ENCODE data around the gene EDIL3. TPM values are rescaled to one million over a fixed set of nuclear protein-coding genes. Genes with fewer than 3 reads are reported as not detected.

EDIL3 gene
- total RNA-seq, 4 donors from 2014 or later, result 5.6 to 38.9 (median 25.6) TPM

GRCh38 chr5:84130006-84130580, 254.6 kb downstream of the EDIL3 start:
- no peak for TF ChIP-seq POLR2A (IDR thresholded peaks at IDR 0.05)
- no peak for TF ChIP-seq EP300 (IDR thresholded peaks at IDR 0.05; ENCODE audit: low read depth)
- Histone ChIP-seq H3K4me1 (peaks cover 0 to 21% (median 5%) of the 10 kb centered on the region in 4 donors), H3K4me3 (no peak overlapping the region), H3K36me3 (no peaks in the 10 kb centered on the region), H3K9me3 (no peaks in the 10 kb centered on the region), H3K27ac (no peak overlapping the region), H3K27me3 (no peaks in the 10 kb centered on the region)
- in situ Hi-C loops (cut with MboI; ENCODE audit: low pct_ligation_motif_present in 1 of 4, low pct_unique_long_range_greater_than_20kb in 1 of 4, low sequenced_read_pairs in 3 of 4) (no loop called here), intact Hi-C loops (cut with DNase I; ENCODE audit: low total_unique reads) (no loop called here)
- DNase-seq, result no peak
- 48 to 57% methylated on average over 3 of the region's 3 CpGs for WGBS, 2 donors (ENCODE audit: low coverage in 1 of 2)

- no peaks in the 10 kb centered on the region for H3K27me3 ChIP-seq
- WGBS, 2 donors (ENCODE audit: low coverage in 1 of 2), result 79 to 83% methylated on average over 3 of the region's 3 CpGs
- no peaks in the 10 kb centered on the region for H3K9me3 ChIP-seq
- no peak for DNase-seq
- H3K4me1 ChIP-seq, result peaks cover 0 to 6% (median 2%) of the 10 kb centered on the region in 4 donors
- no peak overlapping the region for H3K4me3 ChIP-seq
- in situ Hi-C loops (cut with MboI; ENCODE audit: low pct_ligation_motif_present in 1 of 4, low pct_unique_long_range_greater_than_20kb in 1 of 4, low sequenced_read_pairs in 3 of 4) (no loop called here), intact Hi-C loops (cut with DNase I; ENCODE audit: low total_unique reads) (no loop called here)
- H3K27ac ChIP-seq, result no peak overlapping the region
- TF ChIP-seq POLR2A (IDR thresholded peaks at IDR 0.05), result no peak
- no peak for TF ChIP-seq EP300 (IDR thresholded peaks at IDR 0.05; ENCODE audit: low read depth)
- TF ChIP-seq POLR2AphosphoS5 (IDR thresholded peaks at IDR 0.05), result no peak
- no peak for TF ChIP-seq CTCF (IDR thresholded peaks at IDR 0.05)
- no peaks in the 10 kb centered on the region for H3K36me3 ChIP-seq
Observed at GRCh38 chr5:84125216-84125615, 259.5 kb downstream of the EDIL3 start.

DNA sequence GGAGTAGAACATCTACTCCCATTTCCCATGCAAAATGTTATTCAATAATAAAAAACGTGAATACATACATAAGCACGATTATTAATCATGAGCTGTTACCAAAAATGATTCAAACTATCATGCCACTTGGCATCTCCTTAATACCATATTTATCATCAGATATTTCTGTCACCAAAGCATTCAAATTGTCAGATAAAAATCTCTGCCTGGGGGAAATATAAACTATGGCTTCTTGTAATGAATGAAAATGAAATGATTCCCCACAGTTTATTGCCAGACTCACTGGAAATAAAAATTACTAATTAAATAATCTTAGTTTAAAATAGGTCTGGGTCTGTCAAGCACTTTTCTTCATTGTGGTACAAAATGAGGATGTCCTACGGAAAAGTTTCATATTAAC, 265.4 kb downstream of the EDIL3 start:
- Histone ChIP-seq H3K4me1 (no peaks in the 10 kb centered on the region), H3K27ac (no peak overlapping the region), H3K36me3 (no peaks in the 10 kb centered on the region), H3K9me3 (no peaks in the 10 kb centered on the region), H3K4me3 (no peak overlapping the region), H3K27me3 (no peaks in the 10 kb centered on the region)
- 77 to 93% methylated on average over 3 of the region's 3 CpGs for WGBS, 2 donors (ENCODE audit: low coverage in 1 of 2)
- TF ChIP-seq POLR2A (IDR thresholded peaks at IDR 0.05) (no peak), EP300 (IDR thresholded peaks at IDR 0.05; ENCODE audit: low read depth) (no peak), POLR2AphosphoS5 (IDR thresholded peaks at IDR 0.05) (no peak), CTCF (IDR thresholded peaks at IDR 0.05) (no peak)
- no peak for DNase-seq
- intact Hi-C loops (cut with DNase I; ENCODE audit: low total_unique reads) (no loop called here), in situ Hi-C loops (cut with MboI; ENCODE audit: low pct_ligation_motif_present in 1 of 4, low pct_unique_long_range_greater_than_20kb in 1 of 4, low sequenced_read_pairs in 3 of 4) (no loop called here)

- in situ Hi-C loops (cut with MboI; ENCODE audit: low pct_ligation_motif_present in 1 of 4, low pct_unique_long_range_greater_than_20kb in 1 of 4, low sequenced_read_pairs in 3 of 4), result no loop called here
Observed at GRCh38 chr5:84118551-84118950, 266.1 kb downstream of the EDIL3 start.

More at GRCh38 chr5:84118551-84118950, 266.1 kb downstream of the EDIL3 start:
- no peak for TF ChIP-seq POLR2AphosphoS5 (IDR thresholded peaks at IDR 0.05)
- TF ChIP-seq CTCF (IDR thresholded peaks at IDR 0.05), result no peak
- TF ChIP-seq EP300 (IDR thresholded peaks at IDR 0.05; ENCODE audit: low read depth), result no peak
- no peak for TF ChIP-seq POLR2A (IDR thresholded peaks at IDR 0.05)
- 78 to 80% methylated on average over 1 to 2 of the region's 2 CpGs for WGBS, 2 donors (ENCODE audit: low coverage in 1 of 2)
- no peak for DNase-seq
- Histone ChIP-seq H3K4me1 (no peaks in the 10 kb centered on the region), H3K9me3 (no peaks in the 10 kb centered on the region), H3K4me3 (no peak overlapping the region), H3K36me3 (no peaks in the 10 kb centered on the region), H3K27me3 (no peaks in the 10 kb centered on the region), H3K27ac (no peak overlapping the region)
- intact Hi-C loops (cut with DNase I; ENCODE audit: low total_unique reads), result no loop called here
